HepG2 (cell line): ENCODE results near the gene HSD3B7. TPM values are rescaled to one million over a fixed set of nuclear protein-coding genes. Genes with fewer than 3 reads are reported as not detected.
A peak's percentile ranks its signal among the peaks of the same experiment; 100 is the strongest.

ENCODE experiments used
- ATAC-seq: fragments of 200-7000 bp; cut with Tn5 transposase; 3 replicates; pipeline ENCODE4 v1.9.1; 2020; ENCODE audit warnings: mild to moderate bottlenecking, moderate library complexity
- Bru-seq: library from RNA; stranded (reverse); fragments of 400-500 nt; gene quantifications from one replicate; lab custom pipeline; 2021; lab: Mats Ljungman, UMichigan
- BruChase-seq, 2 experiments: library from RNA; stranded (reverse); fragments of 400-500 nt; gene quantifications; one replicate each; lab custom pipeline; 2021; lab: Mats Ljungman, UMichigan
- BruUV-seq: library from RNA; stranded (reverse); fragments of 400-500 nt; replicated peaks from 2 replicates; lab custom pipeline; 2021; lab: Mats Ljungman, UMichigan
- CTCF ChIA-PET: fragments of 300-600 bp; formaldehyde crosslinking; extraction: SDS; loops from one replicate; lab custom pipeline; 2021; ENCODE audit warnings: low total read pairs, inconsistent platforms, low intra/inter-chr PET ratio; lab: Yijun Ruan, JAX
- POLR2A ChIA-PET: fragments of 350-600 bp; sonication (Branson Sonifier 250); formaldehyde crosslinking; loops from one replicate; lab custom pipeline; 2020; ENCODE audit warnings: antibody characterized with exemption, inconsistent platforms; lab: Yijun Ruan, JAX
- DNase-seq: peaks from one replicate; pipeline ENCODE4 v3.0.0-alpha.2; 2015; ENCODE audit warnings: low spot score
- FAIRE-seq: peaks from 3 replicates; lab custom pipeline; 2011; peaks lifted over from hg19 to GRCh38; lab: Jason Lieb, UNC
- H2AFZ ChIP-seq: one replicate; pipeline ENCODE4 v1.6.1; 2011; ENCODE audit warnings: low read length, inconsistent platforms
- H3K27ac ChIP-seq: fragments of 300-600 bp; 3 replicates; pipeline ENCODE4 v1.8.0; 2011; ENCODE audit warnings: mixed run types, mild to moderate bottlenecking, mixed read lengths, low read length, inconsistent platforms; ENCODE audit not compliant: insufficient read depth; ENCODE audit errors: extremely low read length
- H3K27me3 ChIP-seq, 2 experiments: fragments of 200-600 bp in 1 of 2; 2 replicates in 1 of 2; 3 replicates in 1 of 2; pipeline versions ENCODE4 v1.6.0 to v1.8.0; 2011; ENCODE audit warnings: low read length in 2 of 2, mild to moderate bottlenecking in 2 of 2, moderate library complexity in 2 of 2, inconsistent platforms in 1 of 2; ENCODE audit not compliant: insufficient read depth in 2 of 2, control insufficient read depth in 1 of 2
- H3K36me3 ChIP-seq, 2 experiments: fragments of 200-600 bp in 1 of 2; replicated peaks in 1 of 2; 2 replicates in 1 of 2; 3 replicates in 1 of 2; pipeline versions ENCODE4 v1.5.1 to v1.8.0; 2011; ENCODE audit warnings: low read length in 2 of 2, inconsistent platforms in 1 of 2; ENCODE audit not compliant: insufficient read depth in 2 of 2, control insufficient read depth in 1 of 2
- H3K4me1 ChIP-seq: 2 replicates; pipeline ENCODE4 v1.5.1; 2012; ENCODE audit warnings: low read length, inconsistent platforms; ENCODE audit not compliant: insufficient read depth
- H3K4me2 ChIP-seq: 2 replicates; pipeline ENCODE4 v1.6.0; 2011; ENCODE audit warnings: low read depth, low read length, inconsistent platforms
- H3K4me3 ChIP-seq, 3 experiments: fragments of 200-600 bp in 1 of 3; sonication (generic), shearing (Covaris generic) in 1 of 3; replicated peaks in 1 of 3; 2 replicates each; pipeline ENCODE4 v1.5.1; 2011 to 2016; ENCODE audit warnings: low read length in 3 of 3, inconsistent platforms in 2 of 3, low read depth in 2 of 3, mild to moderate bottlenecking in 2 of 3, control low read depth in 1 of 3, mixed read lengths in 1 of 3; ENCODE audit not compliant: insufficient read depth in 1 of 3
- H3K79me2 ChIP-seq: one replicate; pipeline ENCODE4 v1.6.1; 2011; ENCODE audit warnings: low read length, inconsistent platforms; ENCODE audit not compliant: insufficient read depth
- H3K9ac ChIP-seq: 2 replicates; pipeline ENCODE4 v1.6.0; 2011; ENCODE audit warnings: mild to moderate bottlenecking, low read depth, low read length, inconsistent platforms; ENCODE audit not compliant: insufficient read depth
- H3K9me3 ChIP-seq: 2 replicates; pipeline ENCODE4 v1.5.1; 2012; ENCODE audit warnings: mild to moderate bottlenecking, low read length
- H4K20me1 ChIP-seq: 2 replicates; pipeline ENCODE4 v1.6.0; 2011; ENCODE audit warnings: inconsistent platforms, mild to moderate bottlenecking, low read length, moderate library complexity; ENCODE audit not compliant: insufficient read depth
- ERF ChIP-seq: IDR thresholded peaks from 2 replicates; pipeline ENCODE4 v1.6.1; 2018; ENCODE audit warnings: missing biosample characterization, missing genetic modification reagents
- ETV6 ChIP-seq: sonication (generic); formaldehyde crosslinking; conservative IDR thresholded peaks from 2 replicates; pipeline ENCODE4 v1.4.0; 2020; ENCODE audit warnings: missing genetic modification reagents
- HCFC1 ChIP-seq: fragments of 150-350 bp; IDR thresholded peaks from 2 replicates; pipeline ENCODE4 v1.6.1; 2014; ENCODE audit warnings: low read depth, low read length
- ISL2 ChIP-seq: sonication (generic); formaldehyde crosslinking; IDR thresholded peaks from 2 replicates; pipeline ENCODE4 v1.5.0; 2020; ENCODE audit warnings: missing genetic modification reagents
- KAT8 ChIP-seq: IDR thresholded peaks from 2 replicates; pipeline ENCODE4 v1.6.1; 2016; ENCODE audit warnings: missing genetic modification reagents, missing compliant biosample characterization
- RBAK ChIP-seq: sonication (generic); formaldehyde crosslinking; IDR thresholded peaks from 2 replicates; pipeline ENCODE4 v1.5.1; 2020; ENCODE audit warnings: mild to moderate bottlenecking, missing genetic modification reagents
- RCOR2 ChIP-seq: IDR thresholded peaks from 2 replicates; pipeline ENCODE4 v1.6.1; 2016; ENCODE audit warnings: missing biosample characterization, missing genetic modification reagents
- RFX5 ChIP-seq: IDR thresholded peaks from 2 replicates; pipeline ENCODE4 v1.6.1; 2011; ENCODE audit warnings: low read depth, low read length, improper control_type of control experiment
- RXRB ChIP-seq: IDR thresholded peaks from 2 replicates; pipeline ENCODE4 v1.6.1; 2016; ENCODE audit warnings: borderline replicate concordance, missing genetic modification reagents, missing compliant biosample characterization
- TBX3 ChIP-seq: fragments of 450-650 bp; IDR thresholded peaks from 2 replicates; pipeline ENCODE4 v1.6.1; 2017; ENCODE audit warnings: antibody characterized with exemption, mild to moderate bottlenecking, inconsistent platforms, borderline replicate concordance
- ZBTB44 ChIP-seq: sonication (generic); formaldehyde crosslinking; IDR thresholded peaks from 2 replicates; pipeline ENCODE4 v1.4.0; 2020; ENCODE audit warnings: missing genetic modification reagents
- ZNF446 ChIP-seq: sonication (generic); formaldehyde crosslinking; IDR thresholded peaks from 2 replicates; pipeline ENCODE4 v1.5.0; 2020; ENCODE audit warnings: mild to moderate bottlenecking, missing genetic modification reagents
- ZNF639 ChIP-seq: conservative IDR thresholded peaks from 2 replicates; pipeline ENCODE4 v1.6.1; 2018; ENCODE audit warnings: missing genetic modification reagents
- ZNF788 ChIP-seq: sonication (generic); formaldehyde crosslinking; IDR thresholded peaks from 2 replicates; pipeline ENCODE4 v1.5.0; 2020; ENCODE audit warnings: mild to moderate bottlenecking, missing genetic modification reagents, borderline replicate concordance
- WGBS: methylation state at CpG from one replicate; pipeline ENCODE4 v1.1.6; 2017; ENCODE audit warnings: low lambda C conversion rate; 5-methylcytosine and 5-hydroxymethylcytosine counted together
- in situ Hi-C: cut with HindIII; loops from 2 replicates; pipeline ENCODE4 v1.10.0; 2017; ENCODE audit warnings: low pct_unique_long_range_greater_than_20kb; ENCODE audit not compliant: extremely low pct_ligation_motif_present
- intact Hi-C: fragments of 100-400 bp; cut with micrococcal nuclease; formaldehyde crosslinking; loops from one replicate; pipeline ENCODE4 v1.10.0; 2022; ENCODE audit not compliant: unreplicated experiment
- long read RNA-seq, 2 experiments: library from RNA in 1 of 2; library from polyadenylated mRNA in 1 of 2; stranded (forward) in 1 of 2; unstranded in 1 of 2; transcript quantifications; one replicate each; pipeline ENCODE4 v2.0.0, GENCODE V29; 2019 to 2022
- polyA minus RNA-seq, 3 experiments: library from RNA; depleted of rRNA, polyadenylated mRNA; stranded (reverse); fragments of >200 nt; gene quantifications; 2 replicates each; pipeline ENCODE4 v1.2.3, GENCODE V29; 2011; ENCODE audit warnings: low replicate concordance in 1 of 3
- polyA plus RNA-seq, 8 experiments: library from polyadenylated mRNA; depleted of rRNA in 3 of 8; stranded (reverse) in 7 of 8; unstranded in 1 of 8; fragments of >200 nt; fragmentation: Illumina TruSeq in 4 of 8; extraction: Trizol in 4 of 8; gene quantifications; 2 replicates each; pipeline versions ENCODE4 v1.2.1 to v1.2.3, GENCODE V29; 2011 to 2016; ENCODE audit warnings: low read depth in 4 of 8, missing spikeins in 1 of 8, mixed read lengths in 1 of 8; ENCODE audit not compliant: insufficient read depth in 1 of 8
- total RNA-seq, 5 experiments: library from RNA; depleted of rRNA; stranded (reverse); fragments of >200 nt; fragmentation: Illumina TruSeq; extraction: Trizol; gene quantifications; 2 replicates each; pipeline ENCODE4 v1.2.3, GENCODE V29; 2016; ENCODE audit warnings: low read depth in 1 of 5

Gene HSD3B7
- total RNA-seq (2016; rRNA removed; fragmentation: Illumina TruSeq; extraction: Trizol) (58.8 and 69.7 TPM in 2 replicates), polyA plus RNA-seq (2011; rRNA removed) (32.9 and 40.9 TPM in 2 replicates), polyA minus RNA-seq (2011; rRNA and poly(A)+ RNA removed; ENCODE audit: low replicate concordance) (11.6 and 56.6 TPM in 2 replicates), Bru-seq, nascent RNA (percentile 54 among the genes with signal in this experiment), BruChase-seq, experiment 1, labeled RNA remaining after a 6-hour chase (percentile 85 among the genes with signal in this experiment), BruChase-seq, experiment 2, labeled RNA remaining after a 2-hour chase (percentile 72 among the genes with signal in this experiment)
- 12.1 and 14.2 TPM in 2 replicates for total RNA-seq (2016; cell fraction: cytosol; rRNA removed; fragmentation: Illumina TruSeq; extraction: Trizol; ENCODE audit: low read depth)
- total RNA-seq (2016; cell fraction: insoluble cytoplasmic fraction; rRNA removed; fragmentation: Illumina TruSeq; extraction: Trizol) = 53.9 and 70.3 TPM in 2 replicates
- total RNA-seq (2016; cell fraction: membrane; rRNA removed; fragmentation: Illumina TruSeq; extraction: Trizol) = 26.6 and 27.7 TPM in 2 replicates
- total RNA-seq (2016; cell fraction: nucleus; rRNA removed; fragmentation: Illumina TruSeq; extraction: Trizol) = 36.3 and 39.5 TPM in 2 replicates
- 29.8 and 45.1 TPM in 2 replicates for polyA plus RNA-seq (2011; cell fraction: cytosol; rRNA removed)
- 63.4 and 68.4 TPM in 2 replicates for polyA plus RNA-seq (2011; cell fraction: nucleus; rRNA removed)
- polyA plus RNA-seq (2012) = 14.8 and 17.8 TPM in 2 replicates
- 10.6 and 11.9 TPM in 2 replicates for polyA plus RNA-seq (2016; cell fraction: cytosol; fragmentation: Illumina TruSeq; extraction: Trizol; ENCODE audit: low read depth)
- polyA plus RNA-seq (2016; cell fraction: insoluble cytoplasmic fraction; fragmentation: Illumina TruSeq; extraction: Trizol; ENCODE audit: low read depth) = 43.4 and 50.5 TPM in 2 replicates
- 18.0 and 19.2 TPM in 2 replicates for polyA plus RNA-seq (2016; cell fraction: membrane; fragmentation: Illumina TruSeq; extraction: Trizol; ENCODE audit: low read depth)
- 69.7 and 71.0 TPM in 2 replicates for polyA plus RNA-seq (2016; cell fraction: nucleus; fragmentation: Illumina TruSeq; extraction: Trizol; ENCODE audit: insufficient read depth, low read depth)
- 19.8 and 20.1 TPM in 2 replicates for polyA minus RNA-seq (2011; cell fraction: cytosol; rRNA and poly(A)+ RNA removed)
- polyA minus RNA-seq (2011; cell fraction: nucleus; rRNA and poly(A)+ RNA removed) = 5.0 and 5.8 TPM in 2 replicates
- long read RNA-seq, experiment 1, transcript HSD3B7-202 (7 exons, 2,172 nt) = major isoform, 28 of 89 reads
- long read RNA-seq, experiment 1, partial matches to known transcripts = 27 of 89 reads
- long read RNA-seq, experiment 1, other reads (novel, unspliced or antisense) = 34 of 89 reads
- long read RNA-seq, experiment 2, transcript HSD3B7-202 (7 exons, 2,172 nt) = major isoform, 22 of 96 reads
- long read RNA-seq, experiment 2, partial matches to known transcripts = 53 of 96 reads
- long read RNA-seq, experiment 2, other reads (novel, unspliced or antisense) = 21 of 96 reads

- no peak within 1 kb of the TSS for H2AFZ ChIP-seq
- H3K9me3 ChIP-seq = no peaks in the 10 kb centered on the region
- H3K79me2 ChIP-seq = no peaks in the 10 kb centered on the region
- WGBS = 31% methylated on average over 15 of the region's 24 CpGs
- ATAC-seq (peak; percentile 78), DNase-seq (peak; percentile 80), FAIRE-seq (peak; percentile 71)
- peak within 1 kb of the TSS; percentile 49 for H3K27ac ChIP-seq
- peaks cover 13 to 42% of the 10 kb centered on the region in 2 experiments for H3K36me3 ChIP-seq
- in situ Hi-C loops = loop anchor here (5.0 to 25.0 kb wide), 2 partner anchors 87 to 727 kb away; partner anchors contain the start of genes ZNF646 and ZNF668
- BruUV-seq = no TSS peak
- H3K4me2 ChIP-seq = peak within 1 kb of the TSS; percentile 88
- H3K27me3 ChIP-seq = no peaks in the 10 kb centered on the region
- H3K4me3 ChIP-seq = peak within 1 kb of the TSS; percentile 41 to 72 (median 54)
- H4K20me1 ChIP-seq = no peaks in the 10 kb centered on the region
- peaks cover 16% of the 10 kb centered on the region for H3K4me1 ChIP-seq
- peak within 1 kb of the TSS; percentile 52 for H3K9ac ChIP-seq
- ChIA-PET CTCF (interaction anchor here (0.6 to 2.5 kb wide), 14 partner anchors 17 to 884 kb away, joined by 3 to 29 read pairs (median 4); partner anchors contain the start of genes STX1B, STX4, VKORC1 and ZNF646), POLR2A (interaction anchor here (0.5 to 3.7 kb wide), 26 partner anchors 9 to 888 kb away, joined by 3 to 81 read pairs (median 5); partner anchors contain the start of genes FUS, KAT8, PHKG2 and STX4)
- intact Hi-C loops = loop anchor here (1.0 to 10.0 kb wide), 7 partner anchors 11 to 880 kb away; no protein-coding TSS in a partner anchor
- TF ChIP-seq ZNF639 (CRISPR knock-in tag) = peak; percentile 77
- TF ChIP-seq RXRB = peak; percentile 42; the same call in 1 of the 2 replicates
- TF ChIP-seq ISL2 (CRISPR knock-in tag) = peak; percentile 75
- 0 out of 2 replicates have a peak, but pooled peaks have one; percentile 8 for TF ChIP-seq TBX3
- TF ChIP-seq RFX5 = no peak
- TF ChIP-seq KAT8 = peak; percentile 60; the same call in 1 of the 2 replicates
- peak; percentile 86 for TF ChIP-seq ERF (CRISPR knock-in tag)
- no peak for TF ChIP-seq HCFC1
- TF ChIP-seq RBAK = no peak
- TF ChIP-seq ZNF788 (CRISPR knock-in tag) = peak; percentile 53; the same call in 1 of the 2 replicates
- TF ChIP-seq ZNF446 = peak; percentile 89; the same call in 1 of the 2 replicates
- peak; percentile 73 for TF ChIP-seq ETV6
- TF ChIP-seq ZBTB44 (CRISPR knock-in tag) = peak; percentile 80; the same call in 1 of the 2 replicates
- TF ChIP-seq RCOR2 (CRISPR knock-in tag) = no peak
These were observed at the start of gene HSD3B7 for GRCh38 chr16:30984669-30985400. Gene HSD3B7, plus strand, starts transcription at chr16:30985207. Its CDS starts 452 bp downstream, at chr16:30985659.
